Hematopoietic multipotent progenitor cell treated with erythropoietin and hydrocortisone succinate and interleukin-3 and kit ligand, for 6 days (in vitro differentiated cells): Measurements from ENCODE around the gene ADAM19.

Source experiments
- DNase-seq: peaks from one replicate; pipeline ENCODE4 v3.0.0-alpha.2; 2015

ADAM19 gene

GRCh38 chr5:157562111-157562581, 13.4 kb downstream of the ADAM19 start:
- no peak for DNase-seq

- DNase-seq, result no peak
These were observed 14.5 kb downstream of the ADAM19 start for GRCh38 chr5:157561110-157561509.

GRCh38 chr5:157559301-157559700, 16.3 kb downstream of the ADAM19 start:
- no peak for DNase-seq

GRCh38 chr5:157558681-157559080, 16.9 kb downstream of the ADAM19 start:
- DNase-seq, result no peak

GRCh38 chr5:157558041-157558595, 17.5 kb downstream of the ADAM19 start:
- no peak for DNase-seq

- DNase-seq, result no peak
These were observed 18.8 kb downstream of the ADAM19 start for GRCh38 chr5:157556615-157557418.

GRCh38 chr5:157555037-157555640, 20.4 kb downstream of the ADAM19 start:
- DNase-seq, result peak; percentile 49

- no peak for DNase-seq
These were observed 21.2 kb downstream of the ADAM19 start for GRCh38 chr5:157554179-157555036.

- no peak for DNase-seq
These were observed 22.9 kb downstream of the ADAM19 start for GRCh38 chr5:157552650-157553049.

- DNase-seq, result no peak
These were observed 24.9 kb downstream of the ADAM19 start for GRCh38 chr5:157550663-157551062.

GRCh38 chr5:157549954-157550549, 25.5 kb downstream of the ADAM19 start:
- no peak for DNase-seq

- no peak for DNase-seq
These were observed 26.3 kb downstream of the ADAM19 start for GRCh38 chr5:157549283-157549629.

GRCh38 chr5:157548513-157549282, 26.9 kb downstream of the ADAM19 start:
- no peak for DNase-seq

GRCh38 chr5:157547941-157548512, 27.5 kb downstream of the ADAM19 start:
- DNase-seq, result no peak

- DNase-seq, result no peak
These were observed 29.0 kb downstream of the ADAM19 start for GRCh38 chr5:157546456-157547100.

GRCh38 chr5:157545610-157546310, 29.8 kb downstream of the ADAM19 start:
- DNase-seq, result no peak

- DNase-seq, result peak; percentile 60
These were observed 31.0 kb downstream of the ADAM19 start for GRCh38 chr5:157544623-157544989.

- no peak for DNase-seq
These were observed 31.6 kb downstream of the ADAM19 start for GRCh38 chr5:157543825-157544622.

- DNase-seq, result no peak
These were observed 33.1 kb downstream of the ADAM19 start for GRCh38 chr5:157542282-157543000.
